Choroid plexus epithelial cell (primary cell): ENCODE results near the gene TTLL5.

ENCODE experiments used
- DNase-seq: peaks from one replicate; pipeline ENCODE4 v3.0.0-alpha.2; 2010; ENCODE audit warnings: low read depth
- H3K4me3 ChIP-seq: 2 replicates; pipeline ENCODE4 v1.5.1; 2011; ENCODE audit warnings: low read depth, mild to moderate bottlenecking, control low read depth, low read length, moderate library complexity
- CTCF ChIP-seq: conservative IDR thresholded peaks from 2 replicates; pipeline ENCODE4 v1.5.1; 2011; ENCODE audit warnings: low read depth, mild to moderate bottlenecking, control low read depth, inconsistent platforms, low read length, moderate library complexity

Gene TTLL5

GRCh38 chr14:75826599-75826998 is 165.6 kb downstream of the TTLL5 start:
- no peak overlapping the region for H3K4me3 ChIP-seq
- TF ChIP-seq CTCF, result no peak
- peak; percentile 56 for DNase-seq

- no peak overlapping the region for H3K4me3 ChIP-seq
- TF ChIP-seq CTCF, result no peak
- DNase-seq, result no peak
These were observed 166.3 kb downstream of the TTLL5 start for GRCh38 chr14:75827331-75827730.

- TF ChIP-seq CTCF, result no peak
- no peak for DNase-seq
- no peak overlapping the region for H3K4me3 ChIP-seq
These were observed 168.3 kb downstream of the TTLL5 start for GRCh38 chr14:75829316-75829715.

- H3K4me3 ChIP-seq, result no peak overlapping the region
- peak; percentile 94 for DNase-seq
- no peak for TF ChIP-seq CTCF
These were observed 170.4 kb downstream of the TTLL5 start for GRCh38 chr14:75831455-75831854.

- H3K4me3 ChIP-seq, result no peak overlapping the region
- TF ChIP-seq CTCF, result no peak
- DNase-seq, result peak; percentile 69
These were observed 170.9 kb downstream of the TTLL5 start for GRCh38 chr14:75831952-75832351.

- peak; percentile 92 for DNase-seq
- H3K4me3 ChIP-seq, result no peak overlapping the region
- no peak for TF ChIP-seq CTCF
These were observed 171.7 kb downstream of the TTLL5 start for GRCh38 chr14:75832621-75833297.

- H3K4me3 ChIP-seq, result no peak overlapping the region
- TF ChIP-seq CTCF, result no peak
- DNase-seq, result no peak
These were observed 172.4 kb downstream of the TTLL5 start for GRCh38 chr14:75833326-75834020.
